ENCODE data around the gene GSK3A.

DNA sequence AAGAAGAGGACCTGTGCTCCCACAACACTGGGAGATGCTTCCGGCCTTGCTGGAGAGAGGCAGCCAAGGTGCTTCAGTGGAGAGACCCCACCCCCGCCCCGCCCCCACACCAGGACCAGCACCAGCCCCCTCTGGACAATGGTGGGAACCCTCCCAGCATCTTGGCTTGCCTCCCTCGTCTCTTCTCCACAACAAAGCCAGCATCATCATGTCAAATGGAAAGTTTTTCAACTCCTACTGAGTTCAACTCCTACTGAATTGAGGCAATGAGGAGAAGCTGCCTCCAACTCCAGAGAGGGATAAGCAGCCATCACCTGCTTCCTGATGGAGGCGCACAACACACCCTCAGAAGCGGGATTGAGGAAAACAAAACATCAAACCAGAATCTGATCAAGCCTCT lies 37.7 kb downstream of the GSK3A start:
- TF ChIP-seq NR2F6 (CRISPR knock-in tag; IDR thresholded peaks at IDR 0.05) (no peak), NFE2L1 (tag; IDR thresholded peaks at IDR 0.05; ENCODE audit: borderline replicate concordance, low read depth) (no peak), YY1 (IDR thresholded peaks at IDR 0.05; ENCODE audit: borderline replicate concordance in 1 of 3, control insufficient read depth in 1 of 3, extremely low read depth in 1 of 3, insufficient read depth in 3 of 3, insufficient read length in 1 of 3, insufficient replicate concordance in 2 of 3, low read depth in 1 of 3, low read length in 2 of 3) (no peak)
